ENCODE results near the gene SGTA.

Gene SGTA

DNA sequence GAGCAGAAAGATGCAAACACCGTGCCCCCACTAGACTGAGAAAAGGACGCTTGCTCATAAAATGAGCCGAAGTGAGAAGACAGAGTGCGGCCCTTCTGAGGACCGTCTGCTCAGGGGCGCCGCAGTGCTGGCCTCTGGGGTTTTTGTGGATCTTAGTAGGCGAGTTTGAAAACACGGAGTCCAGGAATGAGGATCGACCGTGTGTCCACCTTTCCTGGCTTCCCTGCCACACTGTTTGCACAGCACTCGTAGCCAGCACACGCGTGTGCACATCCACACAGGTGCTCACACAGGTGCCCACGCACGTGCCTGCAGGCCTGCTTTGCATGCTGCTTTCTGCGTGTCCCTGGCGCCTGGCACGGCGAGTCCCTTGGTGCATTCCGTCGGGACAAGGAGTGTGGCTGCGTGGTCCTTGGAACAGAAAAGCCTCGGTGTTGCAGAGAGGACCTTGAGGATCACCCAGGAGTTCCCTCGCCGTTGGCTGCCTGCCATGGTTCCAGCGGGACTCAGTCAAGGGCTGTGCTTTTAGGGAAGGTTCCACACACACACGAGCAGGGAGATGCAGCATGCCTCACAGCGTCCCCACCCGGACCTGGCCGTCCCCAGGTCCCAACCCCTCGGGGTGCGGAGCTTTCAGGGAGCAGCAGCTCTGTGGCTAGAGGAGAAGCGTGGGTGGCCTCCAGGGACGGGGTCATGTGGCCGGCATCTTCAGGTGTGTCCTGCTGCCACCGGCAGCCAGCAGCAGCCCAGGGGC is 26.5 kb upstream of the SGTA start:
- no peak overlapping the region for H3K27ac ChIP-seq (ENCODE audit: low read depth, low read length)
- peaks cover 14 to 56% of the 10 kb centered on the region in 2 donors for H3K36me3 ChIP-seq (ENCODE audit: control insufficient read depth in 1 of 2, insufficient read depth in 2 of 2, low read length in 2 of 2)

DNA sequence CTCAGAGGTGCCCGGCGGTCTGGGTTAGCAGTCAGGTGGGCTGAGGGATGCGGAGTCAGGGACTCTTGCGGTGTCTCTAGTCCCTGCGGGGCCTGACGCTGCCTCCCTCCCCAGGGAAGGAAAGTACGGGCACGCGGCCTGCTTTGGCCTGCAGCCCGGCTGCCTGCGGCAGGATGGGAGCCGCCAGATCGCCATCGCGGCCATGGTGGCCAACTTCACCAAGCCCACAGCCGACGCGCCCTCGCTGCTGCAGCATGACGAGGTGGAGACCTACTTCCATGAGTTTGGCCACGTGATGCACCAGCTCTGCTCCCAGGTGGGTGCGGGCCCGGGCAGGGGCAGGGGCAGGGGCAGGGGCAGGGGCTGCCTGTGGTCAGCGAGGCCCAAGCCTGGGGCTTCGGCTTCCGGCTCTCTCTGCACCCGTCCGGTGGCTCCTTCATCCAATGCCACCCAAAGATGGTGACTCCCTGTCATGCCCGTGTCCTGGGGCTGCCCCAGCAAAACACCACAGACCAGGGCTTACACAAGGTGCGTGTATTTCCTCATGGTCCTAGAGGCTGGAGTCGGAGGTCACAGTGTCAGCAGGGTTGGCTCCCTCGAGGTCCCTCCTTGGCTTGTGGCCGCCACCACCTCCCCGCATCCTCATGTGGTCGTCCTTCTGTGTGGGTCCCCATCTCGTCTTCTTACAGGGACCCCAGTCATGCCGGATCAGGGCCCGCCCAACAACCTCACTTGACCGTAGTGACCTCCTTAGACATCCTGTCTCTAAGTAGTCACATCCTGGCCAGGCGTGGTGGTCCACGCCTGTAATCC is 25.3 kb upstream of the SGTA start:
- Histone ChIP-seq H3K27ac (ENCODE audit: low read depth, low read length) (no peak overlapping the region), H3K27me3 (ENCODE audit: control insufficient read depth in 1 of 2, insufficient read depth in 2 of 2, low read length in 2 of 2) (no peaks in the 10 kb centered on the region), H3K9ac (ENCODE audit: low read depth in 1 of 2, low read length in 2 of 2) (no peak overlapping the region), H3K4me3 (ENCODE audit: low read depth in 1 of 2, low read length in 2 of 2) (no peak overlapping the region), H3K36me3 (ENCODE audit: control insufficient read depth in 1 of 2, insufficient read depth in 2 of 2, low read length in 2 of 2) (peaks cover 18 to 48% of the 10 kb centered on the region in 2 donors), H3K9me3 (ENCODE audit: control insufficient read depth in 1 of 2, low read length in 2 of 2) (no peaks in the 10 kb centered on the region), H3K4me1 (ENCODE audit: control insufficient read depth in 1 of 2, insufficient read depth in 2 of 2, low read length in 2 of 2) (peaks cover 14 to 22% of the 10 kb centered on the region in 2 donors)

More for the DNA sequence above, 26.5 kb upstream of the SGTA start:
- H3K4me3 ChIP-seq (ENCODE audit: low read depth in 1 of 2, low read length in 2 of 2), result no peak overlapping the region
- no peaks in the 10 kb centered on the region for H3K27me3 ChIP-seq (ENCODE audit: control insufficient read depth in 1 of 2, insufficient read depth in 2 of 2, low read length in 2 of 2)
- H3K9ac ChIP-seq (ENCODE audit: low read depth in 1 of 2, low read length in 2 of 2), result no peak overlapping the region
- H3K9me3 ChIP-seq (ENCODE audit: control insufficient read depth in 1 of 2, low read length in 2 of 2), result no peaks in the 10 kb centered on the region
- peaks cover 14 to 22% of the 10 kb centered on the region in 2 donors for H3K4me1 ChIP-seq (ENCODE audit: control insufficient read depth in 1 of 2, insufficient read depth in 2 of 2, low read length in 2 of 2)

DNA sequence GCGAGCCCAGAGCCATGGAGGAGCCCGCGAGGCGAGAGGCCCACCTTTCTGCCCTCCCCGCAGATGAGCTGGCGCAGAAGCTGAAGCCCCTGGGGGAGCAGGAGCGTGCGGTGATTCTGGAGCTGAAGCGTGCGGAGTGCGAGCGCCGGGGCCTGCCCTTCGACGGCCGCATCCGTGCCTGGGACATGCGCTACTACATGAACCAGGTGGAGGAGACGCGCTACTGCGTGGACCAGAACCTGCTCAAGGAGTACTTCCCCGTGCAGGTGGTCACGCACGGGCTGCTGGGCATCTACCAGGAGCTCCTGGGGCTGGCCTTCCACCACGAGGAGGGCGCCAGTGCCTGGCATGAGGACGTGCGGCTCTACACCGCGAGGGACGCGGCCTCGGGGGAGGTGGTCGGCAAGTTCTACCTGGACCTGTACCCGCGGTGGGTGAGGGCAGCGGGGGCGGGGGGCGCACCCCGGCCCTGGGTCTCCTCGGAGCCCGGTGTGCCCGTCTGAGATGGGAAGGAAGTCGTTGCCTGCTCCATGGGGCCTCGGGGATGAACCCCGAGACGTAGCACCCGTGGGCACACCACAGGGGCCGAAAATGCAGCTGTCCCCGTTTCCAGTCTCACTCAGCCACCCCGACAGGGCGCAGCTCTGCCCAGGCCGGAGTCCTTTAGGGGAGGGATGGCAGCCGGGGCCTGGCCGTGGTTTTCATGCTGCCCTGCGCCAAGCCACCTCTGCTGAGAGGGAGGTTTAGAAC is 24.5 kb upstream of the SGTA start:
- Histone ChIP-seq H3K27ac (ENCODE audit: low read depth, low read length) (no peak overlapping the region), H3K4me1 (ENCODE audit: control insufficient read depth in 1 of 2, insufficient read depth in 2 of 2, low read length in 2 of 2) (peaks cover 14 to 20% of the 10 kb centered on the region in 2 donors), H3K9ac (ENCODE audit: low read depth in 1 of 2, low read length in 2 of 2) (no peak overlapping the region), H3K4me3 (ENCODE audit: low read depth in 1 of 2, low read length in 2 of 2) (no peak overlapping the region), H3K27me3 (ENCODE audit: control insufficient read depth in 1 of 2, insufficient read depth in 2 of 2, low read length in 2 of 2) (no peaks in the 10 kb centered on the region), H3K36me3 (ENCODE audit: control insufficient read depth in 1 of 2, insufficient read depth in 2 of 2, low read length in 2 of 2) (peaks cover 18 to 54% of the 10 kb centered on the region in 2 donors), H3K9me3 (ENCODE audit: control insufficient read depth in 1 of 2, low read length in 2 of 2) (no peaks in the 10 kb centered on the region)

GRCh38 chr19:2806736-2807378 is 23.8 kb upstream of the SGTA start:
- Histone ChIP-seq H3K27ac (ENCODE audit: low read depth, low read length) (no peak overlapping the region), H3K4me3 (ENCODE audit: low read depth in 1 of 2, low read length in 2 of 2) (no peak overlapping the region), H3K9ac (ENCODE audit: low read depth in 1 of 2, low read length in 2 of 2) (no peak overlapping the region), H3K27me3 (ENCODE audit: control insufficient read depth in 1 of 2, insufficient read depth in 2 of 2, low read length in 2 of 2) (no peaks in the 10 kb centered on the region), H3K4me1 (ENCODE audit: control insufficient read depth in 1 of 2, insufficient read depth in 2 of 2, low read length in 2 of 2) (peaks cover 10 to 14% of the 10 kb centered on the region in 2 donors), H3K36me3 (ENCODE audit: control insufficient read depth in 1 of 2, insufficient read depth in 2 of 2, low read length in 2 of 2) (peaks cover 18 to 56% of the 10 kb centered on the region in 2 donors), H3K9me3 (ENCODE audit: control insufficient read depth in 1 of 2, low read length in 2 of 2) (no peaks in the 10 kb centered on the region)

GRCh38 chr19:2805991-2806649 is 23.0 kb upstream of the SGTA start:
- Histone ChIP-seq H3K4me1 (ENCODE audit: control insufficient read depth in 1 of 2, insufficient read depth in 2 of 2, low read length in 2 of 2) (peaks cover 5 to 8% of the 10 kb centered on the region in 2 donors), H3K27ac (ENCODE audit: low read depth, low read length) (no peak overlapping the region), H3K9me3 (ENCODE audit: control insufficient read depth in 1 of 2, low read length in 2 of 2) (no peaks in the 10 kb centered on the region), H3K36me3 (ENCODE audit: control insufficient read depth in 1 of 2, insufficient read depth in 2 of 2, low read length in 2 of 2) (peaks cover 18 to 58% of the 10 kb centered on the region in 2 donors), H3K9ac (ENCODE audit: low read depth in 1 of 2, low read length in 2 of 2) (no peak overlapping the region), H3K4me3 (ENCODE audit: low read depth in 1 of 2, low read length in 2 of 2) (no peak overlapping the region), H3K27me3 (ENCODE audit: control insufficient read depth in 1 of 2, insufficient read depth in 2 of 2, low read length in 2 of 2) (no peaks in the 10 kb centered on the region)

GRCh38 chr19:2805261-2805900 is 22.3 kb upstream of the SGTA start:
- Histone ChIP-seq H3K27me3 (ENCODE audit: control insufficient read depth in 1 of 2, insufficient read depth in 2 of 2, low read length in 2 of 2) (no peaks in the 10 kb centered on the region), H3K27ac (ENCODE audit: low read depth, low read length) (no peak overlapping the region), H3K9ac (ENCODE audit: low read depth in 1 of 2, low read length in 2 of 2) (no peak overlapping the region), H3K4me3 (ENCODE audit: low read depth in 1 of 2, low read length in 2 of 2) (no peak overlapping the region), H3K9me3 (ENCODE audit: control insufficient read depth in 1 of 2, low read length in 2 of 2) (no peaks in the 10 kb centered on the region), H3K36me3 (ENCODE audit: control insufficient read depth in 1 of 2, insufficient read depth in 2 of 2, low read length in 2 of 2) (peaks cover 18 to 65% of the 10 kb centered on the region in 2 donors), H3K4me1 (ENCODE audit: control insufficient read depth in 1 of 2, insufficient read depth in 2 of 2, low read length in 2 of 2) (peaks cover 0 to under 1% of the 10 kb centered on the region in 2 donors)

- Histone ChIP-seq H3K27ac (ENCODE audit: low read depth, low read length) (no peak overlapping the region), H3K36me3 (ENCODE audit: control insufficient read depth in 1 of 2, insufficient read depth in 2 of 2, low read length in 2 of 2) (peaks cover 13 to 64% of the 10 kb centered on the region in 2 donors), H3K4me3 (ENCODE audit: low read depth in 1 of 2, low read length in 2 of 2) (no peak overlapping the region), H3K4me1 (ENCODE audit: control insufficient read depth in 1 of 2, insufficient read depth in 2 of 2, low read length in 2 of 2) (no peaks in the 10 kb centered on the region), H3K27me3 (ENCODE audit: control insufficient read depth in 1 of 2, insufficient read depth in 2 of 2, low read length in 2 of 2) (no peaks in the 10 kb centered on the region), H3K9me3 (ENCODE audit: control insufficient read depth in 1 of 2, low read length in 2 of 2) (no peaks in the 10 kb centered on the region), H3K9ac (ENCODE audit: low read depth in 1 of 2, low read length in 2 of 2) (no peak overlapping the region)
These were observed 21.3 kb upstream of the SGTA start for GRCh38 chr19:2804156-2805004.

- H3K4me3 ChIP-seq (ENCODE audit: low read depth in 1 of 2, low read length in 2 of 2), result no peak overlapping the region
- H3K27me3 ChIP-seq (ENCODE audit: control insufficient read depth in 1 of 2, insufficient read depth in 2 of 2, low read length in 2 of 2), result no peaks in the 10 kb centered on the region
- peaks cover 5 to 60% of the 10 kb centered on the region in 2 donors for H3K36me3 ChIP-seq (ENCODE audit: control insufficient read depth in 1 of 2, insufficient read depth in 2 of 2, low read length in 2 of 2)
- H3K9ac ChIP-seq (ENCODE audit: low read depth in 1 of 2, low read length in 2 of 2), result no peak overlapping the region
- H3K9me3 ChIP-seq (ENCODE audit: control insufficient read depth in 1 of 2, low read length in 2 of 2), result no peaks in the 10 kb centered on the region
- H3K27ac ChIP-seq (ENCODE audit: low read depth, low read length), result no peak overlapping the region
- H3K4me1 ChIP-seq (ENCODE audit: control insufficient read depth in 1 of 2, insufficient read depth in 2 of 2, low read length in 2 of 2), result no peaks in the 10 kb centered on the region
These were observed 20.5 kb upstream of the SGTA start for GRCh38 chr19:2803486-2804155.
